Astrocyte (in vitro differentiated cells and primary cell): ENCODE measurements around the gene KCNN4. TPM values are rescaled to one million over a fixed set of nuclear protein-coding genes. Genes with fewer than 3 reads are reported as not detected.

Source experiments
- DNase-seq: peaks from one replicate; pipeline ENCODE4 v3.0.0-alpha.2; 2010; ENCODE audit warnings: low read depth
- FAIRE-seq: peaks from 2 replicates; lab custom pipeline; 2011; peaks lifted over from hg19 to GRCh38; lab: Jason Lieb, UNC
- H2AFZ ChIP-seq: 2 replicates; pipeline ENCODE4 v1.6.0; 2012; ENCODE audit warnings: low read depth, low read length, inconsistent platforms
- H3K27ac ChIP-seq: 2 replicates; pipeline ENCODE4 v1.5.1; 2011; ENCODE audit warnings: low read depth, low read length, inconsistent platforms
- H3K27me3 ChIP-seq: 2 replicates; pipeline ENCODE4 v1.6.0; 2011; ENCODE audit warnings: low read length, inconsistent platforms; ENCODE audit not compliant: insufficient read depth
- H3K36me3 ChIP-seq: 2 replicates; pipeline ENCODE4 v1.5.1; 2011; ENCODE audit warnings: low read length, inconsistent platforms; ENCODE audit not compliant: insufficient read depth
- H3K4me1 ChIP-seq: 2 replicates; pipeline ENCODE4 v1.5.1; 2011; ENCODE audit warnings: low read length, inconsistent platforms; ENCODE audit not compliant: insufficient read depth
- H3K4me2 ChIP-seq: 2 replicates; pipeline ENCODE4 v1.6.0; 2012; ENCODE audit warnings: low read length, inconsistent platforms
- H3K4me3 ChIP-seq: 2 replicates; pipeline ENCODE4 v1.5.1; 2011; ENCODE audit warnings: low read depth, mild to moderate bottlenecking, low read length, inconsistent platforms; ENCODE audit not compliant: insufficient read depth
- H3K79me2 ChIP-seq: 2 replicates; pipeline ENCODE4 v1.6.0; 2012; ENCODE audit warnings: mild to moderate bottlenecking, low read length, inconsistent platforms; ENCODE audit not compliant: insufficient read depth
- H3K9ac ChIP-seq: 2 replicates; pipeline ENCODE4 v1.6.0; 2012; ENCODE audit warnings: mild to moderate bottlenecking, low read length, inconsistent platforms
- H3K9me3 ChIP-seq: 2 replicates; pipeline ENCODE4 v1.5.1; 2012; ENCODE audit warnings: low read depth, mild to moderate bottlenecking, low read length, inconsistent platforms; ENCODE audit not compliant: insufficient read depth
- H4K20me1 ChIP-seq: 2 replicates; pipeline ENCODE4 v1.6.0; 2012; ENCODE audit warnings: low read length, inconsistent platforms; ENCODE audit not compliant: insufficient read depth
- H3K27ac Mint-ChIP-seq: one replicate; pipeline ENCODE4 v1.8.0; 2021; ENCODE audit warnings: mild to moderate bottlenecking, mixed read lengths; ENCODE audit not compliant: unreplicated experiment
- H3K27me3 Mint-ChIP-seq: one replicate; pipeline ENCODE4 v1.8.0; 2021; ENCODE audit warnings: low read depth, mixed read lengths; ENCODE audit not compliant: unreplicated experiment
- H3K36me3 Mint-ChIP-seq: one replicate; pipeline ENCODE4 v1.8.0; 2021; ENCODE audit warnings: low read depth, mixed read lengths; ENCODE audit not compliant: unreplicated experiment
- H3K4me1 Mint-ChIP-seq: one replicate; pipeline ENCODE4 v1.8.0; 2021; ENCODE audit warnings: low read depth, mixed read lengths; ENCODE audit not compliant: unreplicated experiment
- H3K4me3 Mint-ChIP-seq: one replicate; pipeline ENCODE4 v1.8.0; 2021; ENCODE audit warnings: mild to moderate bottlenecking, moderate library complexity, mixed read lengths; ENCODE audit not compliant: unreplicated experiment
- H3K9me3 Mint-ChIP-seq: one replicate; pipeline ENCODE4 v1.8.0; 2021; ENCODE audit warnings: mild to moderate bottlenecking, mixed read lengths; ENCODE audit not compliant: unreplicated experiment
- CTCF ChIP-seq: IDR thresholded peaks from 2 replicates; pipeline ENCODE4 v1.5.1; 2011; ENCODE audit warnings: low read depth, mild to moderate bottlenecking, inconsistent platforms, low read length, moderate library complexity; ENCODE audit not compliant: insufficient read depth
- EZH2 ChIP-seq: IDR thresholded peaks from 2 replicates; pipeline ENCODE4 v1.6.1; 2012; ENCODE audit warnings: mild to moderate bottlenecking, low read length, inconsistent platforms; ENCODE audit not compliant: insufficient read depth
- total RNA-seq: library from RNA; stranded (reverse); gene quantifications from 2 replicates; pipeline ENCODE4 v1.2.1, GENCODE V29; 2021

The KCNN4 gene
- total RNA-seq, 1 donor from 2014 or later = 3.6 TPM

GRCh38 chr19:43748205-43748594 lies 32.6 kb downstream of the KCNN4 start:
- H3K79me2 ChIP-seq = peaks cover 30% of the 10 kb centered on the region
- H3K27ac ChIP-seq = peak overlapping the region; percentile 28
- Mint-ChIP-seq H3K9me3 (no peaks in the 10 kb centered on the region), H3K4me3 (no peak overlapping the region), H3K4me1 (peaks cover 28% of the 10 kb centered on the region), H3K27ac (no peak overlapping the region), H3K36me3 (peaks cover 33% of the 10 kb centered on the region), H3K27me3 (no peaks in the 10 kb centered on the region)
- H3K4me3 ChIP-seq = no peak overlapping the region
- no peak overlapping the region for H2AFZ ChIP-seq
- no peaks in the 10 kb centered on the region for H3K27me3 ChIP-seq
- H3K4me1 ChIP-seq = peaks cover 27% of the 10 kb centered on the region
- no peaks in the 10 kb centered on the region for H3K9me3 ChIP-seq
- peak overlapping the region; percentile 3 for H3K4me2 ChIP-seq
- TF ChIP-seq EZH2 = no peak
- TF ChIP-seq CTCF = no peak
- FAIRE-seq = no peak
- H3K36me3 ChIP-seq = peaks cover 45% of the 10 kb centered on the region
- no peak for DNase-seq
- H4K20me1 ChIP-seq = peaks cover 7% of the 10 kb centered on the region
- H3K9ac ChIP-seq = no peak overlapping the region

- H3K4me3 ChIP-seq = no peak overlapping the region
- peak overlapping the region; percentile 3 for H3K4me2 ChIP-seq
- Mint-ChIP-seq H3K9me3 (no peaks in the 10 kb centered on the region), H3K4me1 (peaks cover 26% of the 10 kb centered on the region), H3K27me3 (no peaks in the 10 kb centered on the region), H3K36me3 (peaks cover 33% of the 10 kb centered on the region), H3K27ac (no peak overlapping the region), H3K4me3 (no peak overlapping the region)
- H4K20me1 ChIP-seq = peaks cover 4% of the 10 kb centered on the region
- no peak for DNase-seq
- TF ChIP-seq CTCF = no peak
- no peak for TF ChIP-seq EZH2
- peaks cover 49% of the 10 kb centered on the region for H3K36me3 ChIP-seq
- no peak overlapping the region for H2AFZ ChIP-seq
- no peaks in the 10 kb centered on the region for H3K9me3 ChIP-seq
- no peak for FAIRE-seq
- peaks cover 27% of the 10 kb centered on the region for H3K4me1 ChIP-seq
- no peaks in the 10 kb centered on the region for H3K27me3 ChIP-seq
- H3K9ac ChIP-seq = no peak overlapping the region
- peak overlapping the region; percentile 28 for H3K27ac ChIP-seq
- H3K79me2 ChIP-seq = peaks cover 30% of the 10 kb centered on the region
Measured at GRCh38 chr19:43747557-43748204, 33.1 kb downstream of the KCNN4 start.

- H3K36me3 ChIP-seq = peaks cover 51% of the 10 kb centered on the region
- no peaks in the 10 kb centered on the region for H3K27me3 ChIP-seq
- peak overlapping the region; percentile 41 for H3K27ac ChIP-seq
- TF ChIP-seq EZH2 (no peak), CTCF (no peak)
- no peak overlapping the region for H3K4me3 Mint-ChIP-seq
- peaks cover 3% of the 10 kb centered on the region for H4K20me1 ChIP-seq
- H3K36me3 Mint-ChIP-seq = peaks cover 27% of the 10 kb centered on the region
- H3K4me2 ChIP-seq = peak overlapping the region; percentile 40
- H3K4me3 ChIP-seq = no peak overlapping the region
- H3K4me1 ChIP-seq = peaks cover 11% of the 10 kb centered on the region
- FAIRE-seq (peak; percentile 81), DNase-seq (peak; percentile 90)
- H3K79me2 ChIP-seq = no peaks in the 10 kb centered on the region
- H3K9ac ChIP-seq = peak overlapping the region; percentile 45
- no peak overlapping the region for H2AFZ ChIP-seq
- no peaks in the 10 kb centered on the region for H3K27me3 Mint-ChIP-seq
- no peaks in the 10 kb centered on the region for H3K9me3 ChIP-seq
- peak overlapping the region; percentile 36 for H3K27ac Mint-ChIP-seq
- H3K4me1 Mint-ChIP-seq = peaks cover 20% of the 10 kb centered on the region
- no peaks in the 10 kb centered on the region for H3K9me3 Mint-ChIP-seq
Measured at GRCh38 chr19:43743059-43743458, 37.7 kb downstream of the KCNN4 start.
